HepG2 (cell line): ENCODE results near the gene ARHGAP19. TPM values are rescaled to one million over a fixed set of nuclear protein-coding genes. Genes with fewer than 3 reads are reported as not detected.
A peak's percentile ranks its signal among the peaks of the same experiment; 100 is the strongest.

ENCODE experiments used
- ATF1 ChIP-seq: IDR thresholded peaks from 2 replicates; pipeline ENCODE4 v1.6.1; 2016; ENCODE audit warnings: mild to moderate bottlenecking, control low read depth
- FLYWCH1 ChIP-seq: sonication (generic); formaldehyde crosslinking; IDR thresholded peaks from 2 replicates; pipeline ENCODE4 v1.8.1; 2023; ENCODE audit warnings: mild to moderate bottlenecking, missing genetic modification reagents
- KAT2B ChIP-seq: fragments of 150-350 bp; IDR thresholded peaks from 2 replicates; pipeline ENCODE4 v1.6.1; 2014; ENCODE audit warnings: low read depth, low read length, borderline replicate concordance
- NCOA1 ChIP-seq: sonication (generic); formaldehyde crosslinking; IDR thresholded peaks from 2 replicates; pipeline ENCODE4 v1.9.0; 2021; ENCODE audit warnings: missing genetic modification reagents
- NFKB2 ChIP-seq: sonication (generic); formaldehyde crosslinking; IDR thresholded peaks from 2 replicates; pipeline ENCODE4 v1.4.0; 2020; ENCODE audit warnings: missing genetic modification reagents, borderline replicate concordance
- NR3C1 ChIP-seq: sonication (generic); formaldehyde crosslinking; IDR thresholded peaks from 2 replicates; pipeline ENCODE4 v1.4.0; 2020; ENCODE audit warnings: missing genetic modification reagents
- PHF21A ChIP-seq: sonication (generic); formaldehyde crosslinking; IDR thresholded peaks from 2 replicates; pipeline ENCODE4 v1.5.0; 2020; ENCODE audit warnings: mild to moderate bottlenecking, missing genetic modification reagents
- POGZ ChIP-seq: sonication (generic); formaldehyde crosslinking; IDR thresholded peaks from 2 replicates; pipeline ENCODE4 v1.4.0; 2020; ENCODE audit warnings: mild to moderate bottlenecking, missing genetic modification reagents
- SOX5 ChIP-seq: IDR thresholded peaks from 2 replicates; pipeline ENCODE4 v1.6.1; 2016; ENCODE audit warnings: borderline replicate concordance
- TBL1XR1 ChIP-seq: fragments of 150-350 bp; IDR thresholded peaks from 2 replicates; pipeline ENCODE4 v1.6.1; 2014; ENCODE audit warnings: borderline replicate concordance, low read length; ENCODE audit not compliant: partially characterized antibody
- THRA ChIP-seq: sonication (generic); formaldehyde crosslinking; IDR thresholded peaks from 2 replicates; pipeline ENCODE4 v1.4.0; 2020; ENCODE audit warnings: missing genetic modification reagents, borderline replicate concordance
- ZBTB25 ChIP-seq: IDR thresholded peaks from 2 replicates; pipeline ENCODE4 v1.6.1; 2018; ENCODE audit warnings: missing genetic modification reagents
- ZBTB43 ChIP-seq: sonication (generic); formaldehyde crosslinking; conservative IDR thresholded peaks from 2 replicates; pipeline ENCODE4 v1.4.0; 2020; ENCODE audit warnings: missing genetic modification reagents
- ZFP90 ChIP-seq: sonication (generic); formaldehyde crosslinking; IDR thresholded peaks from 2 replicates; pipeline ENCODE4 v1.8.0; 2022; ENCODE audit warnings: missing genetic modification reagents, mild to moderate bottlenecking, inconsistent platforms, borderline replicate concordance
- ZFX ChIP-seq: sonication (generic); formaldehyde crosslinking; IDR thresholded peaks from 2 replicates; pipeline ENCODE4 v1.4.0; 2020; ENCODE audit warnings: mild to moderate bottlenecking, low read depth, missing genetic modification reagents, moderate library complexity
- ZGPAT ChIP-seq: IDR thresholded peaks from 2 replicates; pipeline ENCODE4 v1.6.1; 2016; ENCODE audit warnings: mild to moderate bottlenecking
- ZNF3 ChIP-seq: IDR thresholded peaks from 2 replicates; pipeline ENCODE4 v1.7.0; 2017; ENCODE audit warnings: inconsistent platforms
- ZNF503 ChIP-seq: sonication (generic); formaldehyde crosslinking; IDR thresholded peaks from 2 replicates; pipeline ENCODE4 v1.4.0; 2020; ENCODE audit warnings: missing genetic modification reagents
- ZNF691 ChIP-seq: sonication (generic); formaldehyde crosslinking; IDR thresholded peaks from 2 replicates; pipeline ENCODE4 v1.4.0; 2020; ENCODE audit warnings: missing genetic modification reagents, low read depth, mild to moderate bottlenecking, borderline replicate concordance
- ZNF749 ChIP-seq: sonication (generic); formaldehyde crosslinking; IDR thresholded peaks from 2 replicates; pipeline ENCODE4 v1.8.0; 2022; ENCODE audit warnings: mild to moderate bottlenecking, missing genetic modification reagents, moderate library complexity, borderline replicate concordance
- ZNF776 ChIP-seq: sonication (generic); formaldehyde crosslinking; IDR thresholded peaks from 2 replicates; pipeline ENCODE4 v1.4.0; 2020; ENCODE audit warnings: mild to moderate bottlenecking, missing genetic modification reagents
- polyA plus RNA-seq, 8 experiments: library from polyadenylated mRNA; depleted of rRNA in 3 of 8; stranded (reverse) in 7 of 8; unstranded in 1 of 8; fragments of >200 nt; fragmentation: Illumina TruSeq in 4 of 8; extraction: Trizol in 4 of 8; gene quantifications; 2 replicates each; pipeline versions ENCODE4 v1.2.1 to v1.2.3, GENCODE V29; 2011 to 2016; ENCODE audit warnings: low read depth in 4 of 8, missing spikeins in 1 of 8, mixed read lengths in 1 of 8; ENCODE audit not compliant: insufficient read depth in 1 of 8
- total RNA-seq, 5 experiments: library from RNA; depleted of rRNA; stranded (reverse); fragments of >200 nt; fragmentation: Illumina TruSeq; extraction: Trizol; gene quantifications; 2 replicates each; pipeline ENCODE4 v1.2.3, GENCODE V29; 2016; ENCODE audit warnings: low read depth in 1 of 5

The ARHGAP19 gene
- total and polyA plus RNA-seq, 2 of the 13 experiments (the other 11 are each of a cell fraction or from before 2014, with no cell fraction given), result 7.6 to 10.0 TPM

GRCh38 chr10:97327348-97328294, 35.2 kb upstream of the ARHGAP19 start (continued):
- no peak for TF ChIP-seq ZBTB43
- peak; percentile 67 for TF ChIP-seq ZFX (CRISPR knock-in tag)
- TF ChIP-seq ZNF776 (CRISPR knock-in tag), result no peak
- no peak; the same call in 1 of the 2 replicates for TF ChIP-seq ATF1 (CRISPR knock-in tag)
- no peak for TF ChIP-seq POGZ (CRISPR knock-in tag)
- TF ChIP-seq ZGPAT, result peak; percentile 93
- no peak for TF ChIP-seq FLYWCH1 (CRISPR knock-in tag)
- TF ChIP-seq SOX5, result peak; percentile 87
- no peak for TF ChIP-seq KAT2B
- TF ChIP-seq PHF21A, result peak; percentile 70
- TF ChIP-seq ZNF3 (CRISPR knock-in tag), result peak; percentile 80
- TF ChIP-seq NCOA1 (CRISPR knock-in tag), result no peak
- peak; percentile 60; the same call in 1 of the 2 replicates for TF ChIP-seq ZFP90 (CRISPR knock-in tag)
- TF ChIP-seq ZNF503, result peak; percentile 86; the same call in 1 of the 2 replicates
- TF ChIP-seq THRA (CRISPR knock-in tag), result peak; percentile 89
- peak; percentile 85 for TF ChIP-seq TBL1XR1
- TF ChIP-seq NR3C1, result no peak
- peak; percentile 27; the same call in 1 of the 2 replicates for TF ChIP-seq ZNF749 (CRISPR knock-in tag)
- TF ChIP-seq NFKB2, result no peak
- peak; percentile 89 for TF ChIP-seq ZBTB25 (CRISPR knock-in tag)
- TF ChIP-seq ZNF691 (CRISPR knock-in tag), result no peak
